ENCODE measurements around the gene FBXL15. TPM values are rescaled to one million over a fixed set of nuclear protein-coding genes. Genes with fewer than 3 reads are reported as not detected.

FBXL15 gene
- total RNA-seq, 2 donors from 2014 or later = 9.7 to 11.4 TPM

GRCh38 chr10:102416695-102417094 lies 3.9 kb upstream of the FBXL15 start:
- Mint-ChIP-seq H3K27me3 (ENCODE audit: insufficient read depth) (peaks cover 41% of the 10 kb centered on the region), H3K27ac (no peak overlapping the region), H3K4me1 (peaks cover 7% of the 10 kb centered on the region), H3K36me3 (ENCODE audit: low read depth) (no peaks in the 10 kb centered on the region), H3K4me3 (no peak overlapping the region), H3K9me3 (no peaks in the 10 kb centered on the region)
- H3K4me3 ChIP-seq (ENCODE audit: low read length) = no peak overlapping the region
- peaks cover 29% of the 10 kb centered on the region for H3K27me3 ChIP-seq (ENCODE audit: control insufficient read depth, insufficient read depth, low read length, poor library complexity, severe bottlenecking)
- H3K9ac ChIP-seq (ENCODE audit: extremely low read depth, low read length, poor library complexity, severe bottlenecking) = no peak overlapping the region
- TF ChIP-seq CTCF (conservative IDR thresholded peaks at IDR 0.05) = no peak
- 88 to 91% methylated on average over 10 to 20 of the region's 20 CpGs for WGBS, 2 experiments (ENCODE audit: insufficient coverage in 1 of 2, insufficient read length in 1 of 2)
- no peak overlapping the region for H3K27ac ChIP-seq (ENCODE audit: low read depth, low read length)
- H3K36me3 ChIP-seq (ENCODE audit: control insufficient read depth, insufficient read depth, low read length) = no peaks in the 10 kb centered on the region
- peaks cover 4% of the 10 kb centered on the region for H3K4me1 ChIP-seq (ENCODE audit: control insufficient read depth, insufficient read depth, low read length)
- H3K9me3 ChIP-seq (ENCODE audit: control insufficient read depth, low read length) = no peaks in the 10 kb centered on the region
- DNase-seq = no peak

DNA sequence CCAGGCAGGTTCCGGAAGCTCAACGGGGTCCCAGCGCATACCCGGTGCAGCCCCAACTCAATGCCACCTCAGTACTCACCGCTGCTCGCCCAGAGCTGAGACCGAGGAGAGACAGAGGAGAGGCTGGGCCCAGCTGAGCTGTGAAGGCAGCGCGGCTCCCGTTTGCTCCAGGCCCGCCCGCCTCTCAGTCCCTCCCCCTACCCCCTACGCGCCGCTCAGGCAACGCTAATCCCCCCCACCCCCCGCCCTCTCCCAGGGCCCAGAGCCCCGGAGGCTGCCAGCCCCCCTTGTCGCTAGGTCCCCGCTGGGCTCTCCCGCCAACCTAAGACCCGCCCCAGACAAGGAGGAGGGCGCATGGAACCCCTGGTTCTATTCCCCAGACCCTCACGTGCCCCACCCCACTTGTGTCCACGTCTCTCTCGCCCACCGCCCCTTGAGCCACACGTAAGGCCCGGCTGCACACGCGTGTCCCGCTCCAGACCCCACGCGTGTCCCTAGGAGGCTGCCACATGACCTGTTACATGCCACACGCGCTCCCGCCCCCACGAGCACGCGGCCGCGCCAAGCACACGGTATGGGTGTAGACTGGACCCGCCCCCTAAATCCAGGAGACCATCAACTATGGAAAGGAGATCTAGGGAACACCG lies 1.9 kb upstream of the FBXL15 start, which contains the start of gene PSD:
Gene PSD (minus strand): TSS at position 164 of the 647 bp plus-strand sequence. CDS start 1,747 bp downstream, outside the sequence.
- peak; percentile 87 for DNase-seq
- peaks cover 8% of the 10 kb centered on the region for H3K36me3 Mint-ChIP-seq (ENCODE audit: low read depth)
- Histone ChIP-seq H3K9me3 (ENCODE audit: control insufficient read depth, low read length) (no peaks in the 10 kb centered on the region), H3K36me3 (ENCODE audit: control insufficient read depth, insufficient read depth, low read length) (peaks cover 8% of the 10 kb centered on the region), H3K27ac (ENCODE audit: low read depth, low read length) (no peak within 1 kb of the TSS), H3K4me3 (ENCODE audit: low read length) (peak within 1 kb of the TSS; percentile 94), H3K4me1 (ENCODE audit: control insufficient read depth, insufficient read depth, low read length) (peaks cover 10% of the 10 kb centered on the region), H3K27me3 (ENCODE audit: control insufficient read depth, insufficient read depth, low read length, poor library complexity, severe bottlenecking) (peaks cover 14% of the 10 kb centered on the region), H3K9ac (ENCODE audit: extremely low read depth, low read length, poor library complexity, severe bottlenecking) (no peak within 1 kb of the TSS)
- WGBS, 2 experiments (ENCODE audit: insufficient coverage in 1 of 2, insufficient read length in 1 of 2) = 1 to 3% methylated on average over 11 to 41 of the region's 45 CpGs
- H3K4me3 Mint-ChIP-seq = peak within 1 kb of the TSS; percentile 88
- H3K9me3 Mint-ChIP-seq = no peaks in the 10 kb centered on the region
- H3K27me3 Mint-ChIP-seq (ENCODE audit: insufficient read depth) = peaks cover 26% of the 10 kb centered on the region
- TF ChIP-seq CTCF (conservative IDR thresholded peaks at IDR 0.05) = no peak
- peaks cover 15% of the 10 kb centered on the region for H3K4me1 Mint-ChIP-seq
- peak within 1 kb of the TSS; percentile 52 for H3K27ac Mint-ChIP-seq

DNA sequence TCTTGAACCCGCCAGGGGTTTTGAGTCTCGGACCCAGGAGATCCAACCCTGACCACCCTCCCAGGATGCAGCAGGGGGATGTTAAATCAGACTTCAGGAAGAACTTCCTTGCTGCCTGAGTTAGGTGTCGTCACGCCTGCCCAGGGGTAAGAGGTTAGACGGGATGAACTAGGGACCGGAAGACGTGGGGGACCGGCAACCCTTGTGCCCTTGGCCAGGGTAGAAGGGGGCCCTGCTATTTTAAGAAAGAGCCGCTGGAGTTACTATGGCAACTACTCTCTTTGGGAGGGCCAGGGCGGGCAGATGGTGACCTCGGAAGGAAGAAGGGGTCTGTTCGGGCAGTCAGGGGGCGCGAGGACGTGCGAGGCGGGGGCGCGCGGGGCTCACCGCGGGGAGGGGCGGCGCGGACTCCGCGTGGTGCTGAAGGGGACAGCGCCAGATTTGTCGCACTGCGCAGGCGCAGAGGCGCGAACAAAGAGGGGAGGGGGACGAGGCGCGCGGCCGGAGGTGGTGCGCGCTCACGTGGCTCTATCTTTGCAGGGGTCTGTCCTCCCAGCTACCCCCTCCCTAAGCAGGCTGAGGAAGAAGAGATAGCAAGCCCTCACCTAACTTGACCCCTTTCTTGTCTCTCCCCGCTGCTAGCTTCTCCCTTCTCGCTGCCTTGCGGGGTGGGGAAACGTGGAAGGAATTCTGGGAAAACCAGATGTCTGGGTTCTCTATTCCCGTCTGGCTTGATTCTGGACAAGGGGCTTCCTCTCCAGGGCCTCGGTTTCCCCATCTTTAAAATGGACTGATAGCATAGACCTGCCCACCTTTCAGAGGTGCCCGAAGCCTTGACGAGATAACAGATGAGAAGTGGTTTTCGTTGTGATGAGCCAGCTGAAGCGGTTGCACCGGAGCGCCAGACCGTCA lies 1.1 kb upstream of the FBXL15 start:
- TF ChIP-seq CTCF (conservative IDR thresholded peaks at IDR 0.05) = no peak
- H3K9me3 ChIP-seq (ENCODE audit: control insufficient read depth, low read length) = no peaks in the 10 kb centered on the region
- peaks cover 10% of the 10 kb centered on the region for H3K4me1 ChIP-seq (ENCODE audit: control insufficient read depth, insufficient read depth, low read length)
- Mint-ChIP-seq H3K9me3 (no peaks in the 10 kb centered on the region), H3K27me3 (ENCODE audit: insufficient read depth) (peaks cover 22% of the 10 kb centered on the region), H3K4me3 (peak overlapping the region; percentile 88), H3K36me3 (ENCODE audit: low read depth) (peaks cover 13% of the 10 kb centered on the region), H3K4me1 (peaks cover 15% of the 10 kb centered on the region), H3K27ac (peak overlapping the region; percentile 97)
- peak overlapping the region; percentile 3 for H3K9ac ChIP-seq (ENCODE audit: extremely low read depth, low read length, poor library complexity, severe bottlenecking)
- peak; percentile 93 for DNase-seq
- H3K36me3 ChIP-seq (ENCODE audit: control insufficient read depth, insufficient read depth, low read length) = peaks cover 14% of the 10 kb centered on the region
- no peak overlapping the region for H3K27ac ChIP-seq (ENCODE audit: low read depth, low read length)
- H3K27me3 ChIP-seq (ENCODE audit: control insufficient read depth, insufficient read depth, low read length, poor library complexity, severe bottlenecking) = peaks cover 14% of the 10 kb centered on the region
- H3K4me3 ChIP-seq (ENCODE audit: low read length) = peak overlapping the region; percentile 94
- 0 to 1% methylated on average over 19 to 54 of the region's 54 CpGs for WGBS, 2 experiments (ENCODE audit: insufficient coverage in 1 of 2, insufficient read length in 1 of 2)
